IMR-90 (cell line): ENCODE results near the gene FKRP. TPM values are rescaled to one million over a fixed set of nuclear protein-coding genes. Genes with fewer than 3 reads are reported as not detected.

Experiments used
- ATAC-seq: fragments of 200-7000 bp; cut with Tn5 transposase; 2 replicates; pipeline ENCODE4 v1.9.1; 2020; ENCODE audit warnings: low read depth, mild to moderate bottlenecking, moderate library complexity
- BruUV-seq: library from RNA; stranded (reverse); fragments of 400-500 nt; replicated peaks from 2 replicates; lab custom pipeline; 2021; lab: Mats Ljungman, UMichigan
- CTCF ChIA-PET: fragments of 300-600 bp; formaldehyde crosslinking; extraction: SDS; loops from one replicate; lab custom pipeline; 2021; ENCODE audit warnings: antibody characterized with exemption; lab: Yijun Ruan, JAX
- POLR2A ChIA-PET: fragments of 300-600 bp; sonication (Branson Sonifier 250); formaldehyde crosslinking; loops from one replicate; lab custom pipeline; 2022; ENCODE audit warnings: antibody characterized with exemption; ENCODE audit not compliant: unreplicated experiment; lab: Charles Lee
- DNase-seq: peaks from one replicate; pipeline ENCODE4 v3.0.0; 2013
- H2AFZ ChIP-seq: replicated peaks from 2 replicates; pipeline ENCODE3; 2013; ENCODE audit warnings: low read length, mild to moderate bottlenecking; ENCODE audit not compliant: poor library complexity
- H2AK5ac ChIP-seq: 2 replicates; pipeline ENCODE4 v1.6.1; 2013; ENCODE audit warnings: low read depth, low read length, inconsistent platforms
- H2AK9ac ChIP-seq: replicated peaks from 2 replicates; pipeline ENCODE3; 2013; ENCODE audit warnings: mild to moderate bottlenecking, low read depth, low read length, moderate library complexity; ENCODE audit not compliant: poor library complexity
- H2BK120ac ChIP-seq: 2 replicates; pipeline ENCODE4 v1.6.1; 2013; ENCODE audit warnings: low read depth, low read length, inconsistent platforms
- H2BK15ac ChIP-seq: 3 replicates; pipeline ENCODE4 v1.6.1; 2013; ENCODE audit warnings: low read depth, low read length, inconsistent platforms
- H2BK20ac ChIP-seq: 2 replicates; pipeline ENCODE4 v1.6.1; 2013; ENCODE audit warnings: low read depth, mild to moderate bottlenecking, inconsistent platforms, low read length, moderate library complexity
- H2BK5ac ChIP-seq: 2 replicates; pipeline ENCODE4 v1.6.1; 2013; ENCODE audit warnings: mild to moderate bottlenecking, low read depth, low read length, inconsistent platforms; ENCODE audit not compliant: poor library complexity, severe bottlenecking
- H3K14ac ChIP-seq: replicated peaks from 2 replicates; pipeline ENCODE4 v1.6.1; 2013; ENCODE audit warnings: low read depth, low read length, inconsistent platforms
- H3K18ac ChIP-seq: 2 replicates; pipeline ENCODE4 v1.6.1; 2013; ENCODE audit warnings: low read depth, low read length, control low read depth
- H3K23ac ChIP-seq: 2 replicates; pipeline ENCODE4 v1.6.1; 2013; ENCODE audit warnings: low read depth, low read length, inconsistent platforms
- H3K27ac ChIP-seq: 2 replicates; pipeline ENCODE4 v1.5.1; 2013; ENCODE audit warnings: mild to moderate bottlenecking, control low read depth, low read length; ENCODE audit not compliant: insufficient read depth
- H3K27me3 ChIP-seq: 2 replicates; pipeline ENCODE4 v1.6.1; 2013; ENCODE audit warnings: low read length; ENCODE audit not compliant: control insufficient read depth, insufficient read depth
- H3K36me3 ChIP-seq: 2 replicates; pipeline ENCODE4 v1.6.1; 2013; ENCODE audit warnings: low read length, mixed read lengths; ENCODE audit not compliant: control insufficient read depth, insufficient read depth
- H3K4ac ChIP-seq: 2 replicates; pipeline ENCODE4 v1.6.1; 2013; ENCODE audit warnings: low read depth, low read length, inconsistent platforms
- H3K4me1 ChIP-seq: 2 replicates; pipeline ENCODE4 v1.6.1; 2013; ENCODE audit warnings: low read length, mixed read lengths; ENCODE audit not compliant: control insufficient read depth, insufficient read depth
- H3K4me2 ChIP-seq: 2 replicates; pipeline ENCODE4 v1.6.1; 2013; ENCODE audit warnings: low read depth, mild to moderate bottlenecking, control low read depth, low read length, moderate library complexity
- H3K4me3 ChIP-seq: 2 replicates; pipeline ENCODE4 v1.5.1; 2013; ENCODE audit warnings: low read depth, mild to moderate bottlenecking, control low read depth, low read length, moderate library complexity; ENCODE audit not compliant: insufficient read depth
- H3K56ac ChIP-seq: 2 replicates; pipeline ENCODE4 v1.6.1; 2013; ENCODE audit warnings: low read length, inconsistent platforms; ENCODE audit not compliant: insufficient read depth; ENCODE audit errors: extremely low read depth
- H3K79me1 ChIP-seq, 2 experiments: 2 replicates each; pipeline ENCODE4 v1.6.1; 2013; ENCODE audit warnings: low read length in 2 of 2, inconsistent platforms in 1 of 2, low read depth in 1 of 2
- H3K9ac ChIP-seq: 2 replicates; pipeline ENCODE4 v1.6.1; 2013; ENCODE audit warnings: low read depth, low read length, control low read depth
- H3K9me1 ChIP-seq: 2 replicates; pipeline ENCODE4 v1.6.1; 2013; ENCODE audit warnings: low read length, inconsistent platforms; ENCODE audit not compliant: insufficient read depth
- H3K9me3 ChIP-seq: 2 replicates; pipeline ENCODE4 v1.6.1; 2013; ENCODE audit warnings: low read length; ENCODE audit not compliant: control insufficient read depth, insufficient read depth
- H4K20me1 ChIP-seq: 2 replicates; pipeline ENCODE4 v1.6.1; 2013; ENCODE audit warnings: low read length, inconsistent platforms; ENCODE audit not compliant: insufficient read depth
- H4K5ac ChIP-seq: 2 replicates; pipeline ENCODE4 v1.6.1; 2013; ENCODE audit warnings: mild to moderate bottlenecking, low read depth, low read length, control low read depth
- H4K8ac ChIP-seq, 2 experiments: 2 replicates each; pipeline ENCODE4 v1.6.1; 2013; ENCODE audit warnings: low read depth in 2 of 2, low read length in 2 of 2, control low read depth in 1 of 2, inconsistent platforms in 1 of 2
- H4K91ac ChIP-seq: 2 replicates; pipeline ENCODE4 v1.6.1; 2013; ENCODE audit warnings: low read depth, low read length, inconsistent platforms; ENCODE audit not compliant: insufficient read depth
- BHLHE40 ChIP-seq: fragments of 150-350 bp; IDR thresholded peaks from 2 replicates; pipeline ENCODE4 v1.6.1; 2016; ENCODE audit warnings: mild to moderate bottlenecking, low read depth, low read length
- CEBPB ChIP-seq: IDR thresholded peaks from 2 replicates; pipeline ENCODE4 v1.6.1; 2012; ENCODE audit warnings: low read depth, low read length, improper control_type of control experiment
- CHD1 ChIP-seq: IDR thresholded peaks from 2 replicates; pipeline ENCODE4 v1.6.1; 2012; ENCODE audit warnings: low read depth, low read length, improper control_type of control experiment
- CTCF ChIP-seq: conservative IDR thresholded peaks from 2 replicates; pipeline ENCODE4 v1.5.1; 2012; ENCODE audit warnings: mild to moderate bottlenecking, low read depth, low read length, improper control_type of control experiment
- FOS ChIP-seq: fragments of 150-350 bp; IDR thresholded peaks from 2 replicates; pipeline ENCODE4 v1.6.1; 2016; ENCODE audit warnings: low read depth, low read length
- MAFK ChIP-seq: IDR thresholded peaks from 2 replicates; pipeline ENCODE4 v1.6.1; 2012; ENCODE audit warnings: low read depth, low read length, improper control_type of control experiment
- MAZ ChIP-seq: IDR thresholded peaks from 2 replicates; pipeline ENCODE4 v1.6.1; 2012; ENCODE audit warnings: low read depth, mild to moderate bottlenecking, low read length, improper control_type of control experiment, moderate library complexity, borderline replicate concordance
- MXI1 ChIP-seq: IDR thresholded peaks from 2 replicates; pipeline ENCODE4 v1.6.1; 2012; ENCODE audit warnings: low read depth, mild to moderate bottlenecking, low read length, moderate library complexity, borderline replicate concordance
- NFE2L2 ChIP-seq: fragments of 150-350 bp; IDR thresholded peaks from 2 replicates; pipeline ENCODE4 v1.6.1; 2016; ENCODE audit warnings: low read depth, mild to moderate bottlenecking, low read length
- POLR2A ChIP-seq: IDR thresholded peaks from 2 replicates; pipeline ENCODE4 v1.6.1; 2012; ENCODE audit warnings: mild to moderate bottlenecking, low read depth, low read length
- RAD21 ChIP-seq: IDR thresholded peaks from 2 replicates; pipeline ENCODE4 v1.6.1; 2012; ENCODE audit warnings: low read length, improper control_type of control experiment
- RCOR1 ChIP-seq: IDR thresholded peaks from 2 replicates; pipeline ENCODE4 v1.6.1; 2012; ENCODE audit warnings: mild to moderate bottlenecking, low read length, improper control_type of control experiment; ENCODE audit not compliant: insufficient replicate concordance
- RFX5 ChIP-seq: IDR thresholded peaks from 2 replicates; pipeline ENCODE4 v1.8.0; 2012; ENCODE audit warnings: low read depth, mild to moderate bottlenecking, low read length, moderate library complexity
- SMC3 ChIP-seq: fragments of 150-350 bp; IDR thresholded peaks from 2 replicates; pipeline ENCODE4 v1.6.1; 2016; ENCODE audit warnings: low read depth, mild to moderate bottlenecking, antibody characterized with exemption, low read length, moderate library complexity
- USF2 ChIP-seq: fragments of 150-350 bp; IDR thresholded peaks from 2 replicates; pipeline ENCODE4 v1.6.1; 2017; ENCODE audit warnings: mild to moderate bottlenecking, antibody characterized with exemption, low read length, low read depth
- WGBS, 2 experiments: methylation state at CpG; one replicate each; pipeline versions ENCODE4 v1.1.5 to v1.1.7; 2013; ENCODE audit warnings: missing lambda C conversion rate in 2 of 2; ENCODE audit not compliant: insufficient read length in 1 of 2; ENCODE audit errors: extremely low coverage in 2 of 2; 5-methylcytosine and 5-hydroxymethylcytosine counted together
- dilution Hi-C: fragments of 300-500 bp; cut with HindIII; formaldehyde crosslinking; loops from one replicate; pipeline ENCODE4 v1.14.3; 2018; ENCODE audit warnings: low sequenced_read_pairs; ENCODE audit not compliant: unreplicated experiment
- in situ Hi-C: fragments of 300-500 bp; cut with MboI; formaldehyde crosslinking; loops from 3 replicates; pipeline ENCODE4 v1.14.3; 2019; ENCODE audit warnings: low sequenced_read_pairs, inconsistent platforms, mixed read lengths
- intact Hi-C: fragments of 100-400 bp; cut with micrococcal nuclease; formaldehyde crosslinking; loops from 2 replicates; pipeline ENCODE4 v1.10.0; 2022
- polyA plus RNA-seq, 3 experiments: library from polyadenylated mRNA; depleted of rRNA; stranded (reverse); fragments of >200 nt; gene quantifications; 2 replicates each; pipeline ENCODE4 v1.2.3, GENCODE V29; 2012; ENCODE audit warnings: low replicate concordance in 1 of 3
- total RNA-seq: library from RNA; depleted of rRNA; stranded (reverse); fragments of >200 nt; gene quantifications from 2 replicates; pipeline ENCODE4 v1.2.3, GENCODE V29; 2012

Gene FKRP
- total and polyA plus RNA-seq, 2 of the 4 experiments (the other 2 are of a cell fraction), result 6.1 to 25.3 TPM

- Histone ChIP-seq H3K4me2 (no peak overlapping the region), H3K36me3 (peaks cover 17% of the 10 kb centered on the region), H3K79me1 (peaks cover 10 to 44% of the 10 kb centered on the region in 2 experiments), H4K20me1 (peaks cover 23% of the 10 kb centered on the region), H3K18ac (no peak overlapping the region), H2AFZ (no peak overlapping the region), H4K8ac (no peak overlapping the region), H3K23ac (no peak overlapping the region), H2BK20ac (no peak overlapping the region), H2AK9ac (no peak overlapping the region), H4K5ac (no peak overlapping the region), H3K27ac (no peak overlapping the region), H3K9me3 (no peaks in the 10 kb centered on the region), H3K56ac (no peak overlapping the region), H3K9ac (no peak overlapping the region), H2BK15ac (no peak overlapping the region), H4K91ac (no peak overlapping the region), H3K4ac (no peak overlapping the region), H2BK120ac (no peak overlapping the region), H3K14ac (no peak overlapping the region), H2AK5ac (no peak overlapping the region), H2BK5ac (no peak overlapping the region), H3K27me3 (no peaks in the 10 kb centered on the region), H3K4me1 (peaks cover 5% of the 10 kb centered on the region), H3K4me3 (no peak overlapping the region), H3K9me1 (peaks cover 13% of the 10 kb centered on the region)
- dilution Hi-C loops, result no loop called here
- in situ Hi-C loops, result no loop called here
- no CpG with 5 or more reads among the region's 21 CpGs for WGBS, 2 experiments
- TF ChIP-seq BHLHE40, result no peak
- no peak for TF ChIP-seq RCOR1
- TF ChIP-seq MXI1, result no peak
- peak; percentile 44; the same call in 1 of the 2 replicates for TF ChIP-seq RAD21
- TF ChIP-seq POLR2A, result no peak
- no peak for TF ChIP-seq CHD1
- no peak for TF ChIP-seq MAZ
- no peak for TF ChIP-seq MAFK
- no peak for TF ChIP-seq RFX5
- TF ChIP-seq CTCF, result peak; percentile 68
- TF ChIP-seq FOS, result no peak
- TF ChIP-seq CEBPB, result no peak
- TF ChIP-seq USF2, result no peak
- TF ChIP-seq SMC3, result peak; percentile 50
- no peak for TF ChIP-seq NFE2L2
- POLR2A ChIA-PET, result no interaction called here
- DNase-seq (peak; percentile 56), ATAC-seq (no peak)
- CTCF ChIA-PET, result interaction anchor here (1.3 to 1.5 kb wide), 2 partner anchors 9 to 92 kb away, joined by 3 read pairs; no protein-coding TSS in a partner anchor
- intact Hi-C loops, result loop anchor here (5.0 to 10.0 kb wide), 2 partner anchors 134 to 221 kb away; no protein-coding TSS in a partner anchor
- no TSS peak for BruUV-seq
Observed at GRCh38 chr19:46748325-46749109, 2.7 kb downstream of the FKRP start.
